ENCODE data around the gene RFC5.

DNA sequence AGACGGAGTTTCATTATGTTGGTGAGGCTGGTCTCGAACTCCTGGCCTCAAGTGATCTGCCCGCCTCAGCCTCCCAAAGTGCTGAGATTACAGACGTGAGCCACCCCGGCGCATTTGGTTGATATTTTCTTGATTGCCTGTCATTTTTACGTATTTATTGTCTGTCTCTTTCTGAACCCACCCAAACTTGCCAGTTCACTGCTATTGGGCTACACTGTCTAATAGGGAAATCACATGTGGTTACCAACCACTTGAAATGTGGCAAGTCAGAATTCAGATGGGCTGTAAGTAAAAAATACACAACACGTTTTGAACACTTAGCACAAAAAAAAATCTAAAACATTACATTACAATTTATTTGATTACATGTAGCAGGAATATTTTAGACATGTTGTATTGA lies 42.4 kb downstream of the RFC5 start:
- TF ChIP-seq CTCF (IDR thresholded peaks at IDR 0.05) (no peak), POLR2A (IDR thresholded peaks at IDR 0.05) (no peak)
